Tibial nerve (tissue), 4 donors: ENCODE results near the gene GABBR2.
"Not testable (repeated sequence)": the region's sequence is repeated elsewhere in the genome, so short reads cannot be mapped to it uniquely, and the experiment has no call there.

Source experiments
- CTCF ChIP-seq, 5 experiments: fragments of 200-600 bp in 3 of 5; fragments of 450-650 bp in 2 of 5; sonication (generic) in 3 of 5; IDR thresholded peaks; one replicate each; pipeline ENCODE4 v1.5.1; 2016 to 2019; ENCODE audit warnings: antibody characterized with exemption in 5 of 5, mild to moderate bottlenecking in 3 of 5, moderate library complexity in 2 of 5
- EP300 ChIP-seq, 2 donors: sonication (generic); formaldehyde crosslinking; IDR thresholded peaks; one replicate each; pipeline ENCODE4 v1.6.1; 2017; ENCODE audit warnings: antibody characterized with exemption in 2 of 2, mild to moderate bottlenecking in 1 of 2
- POLR2A ChIP-seq, 2 donors: fragments of 450-650 bp; IDR thresholded peaks; one replicate each; pipeline ENCODE4 v1.6.1; 2017; ENCODE audit warnings: antibody characterized with exemption in 2 of 2, mild to moderate bottlenecking in 2 of 2, moderate library complexity in 2 of 2

GRCh38 chr9:98464156-98464690, 244.5 kb downstream of the GABBR2 start:
- not testable (repeated sequence) for TF ChIP-seq CTCF, POLR2A, EP300 (IDR thresholded peaks at IDR 0.05)
